ENCODE data around the gene CTSG.
"Not testable (repeated sequence)": the region's sequence is repeated elsewhere in the genome, so short reads cannot be mapped to it uniquely, and the experiment has no call there.

The CTSG gene

DNA sequence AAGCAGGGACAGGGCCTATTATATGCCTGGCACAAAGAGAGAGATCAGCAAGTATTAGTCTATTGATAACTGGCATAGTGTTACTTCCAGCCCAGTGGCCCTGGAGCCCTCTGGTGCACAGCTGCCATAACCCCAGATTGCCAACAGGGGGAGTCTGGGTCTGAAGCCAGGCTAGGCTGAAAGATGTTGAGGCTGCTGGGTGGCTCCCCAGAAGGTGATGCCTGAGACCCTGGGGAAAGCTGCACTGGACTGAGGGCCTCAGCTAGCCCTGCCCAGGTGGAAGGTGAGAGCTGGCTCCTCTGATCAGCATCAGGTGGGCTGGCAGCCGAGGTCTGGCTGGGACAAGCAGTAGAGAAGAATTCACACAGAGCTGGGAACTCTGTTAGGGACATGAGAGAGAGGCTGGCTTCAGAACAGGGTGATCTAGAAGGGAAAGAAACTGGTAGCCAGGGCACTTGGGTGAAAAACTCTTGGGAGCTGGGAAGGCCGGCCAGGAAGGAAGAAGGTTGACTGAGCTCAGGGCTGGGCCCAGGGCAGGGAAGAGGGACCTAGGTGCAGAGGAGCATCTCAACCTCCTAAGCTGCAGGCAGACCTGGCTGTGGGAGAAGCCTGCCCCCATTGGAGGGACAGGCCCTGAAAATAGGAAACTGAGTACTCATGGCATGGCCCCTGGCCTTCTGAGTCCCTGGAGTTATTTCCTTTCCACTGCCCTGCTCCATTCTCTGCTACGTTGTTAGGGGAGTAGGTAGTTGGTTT, 29.6 kb upstream of the CTSG start:
- H3K27me3 ChIP-seq (ENCODE audit: control insufficient read depth in 3 of 3, insufficient read depth in 3 of 3, low read depth in 1 of 3, low read length in 3 of 3) = no peaks in the 10 kb centered on the region
- H2BK12ac ChIP-seq (ENCODE audit: low read length) = no peak overlapping the region
- H2AFZ ChIP-seq (ENCODE audit: low read length) = no peak overlapping the region
- no CpG with 5 or more reads among the region's 3 CpGs for WGBS, 2 donors (ENCODE audit: extremely low coverage in 2 of 2, insufficient read length in 2 of 2, insufficient replicate concordance in 1 of 2)
- no peak overlapping the region for H2BK5ac ChIP-seq (ENCODE audit: low read length)
- no peak for DNase-seq (ENCODE audit: low spot score)
- H3K4me2 ChIP-seq (ENCODE audit: insufficient read depth, low read length, poor library complexity, severe bottlenecking) = no peak overlapping the region
- H3K27ac ChIP-seq (replicated peaks; ENCODE audit: low read length) = no peak overlapping the region
- no peaks in the 10 kb centered on the region for H3K79me1 ChIP-seq (ENCODE audit: low read depth, low read length)
- H2BK120ac ChIP-seq (ENCODE audit: low read depth, low read length) = no peak overlapping the region
- H3K18ac ChIP-seq (ENCODE audit: low read length) = no peak overlapping the region
- H3K4me1 ChIP-seq (ENCODE audit: control insufficient read depth in 2 of 2, insufficient read depth in 1 of 2, low read depth in 1 of 2, low read length in 2 of 2) = peaks cover 0 to 1% of the 10 kb centered on the region in 2 donors
- H2AK5ac ChIP-seq (ENCODE audit: low read depth, low read length) = no peak overlapping the region
- no peak overlapping the region for H3K14ac ChIP-seq (ENCODE audit: low read length)
- no peak overlapping the region for H4K91ac ChIP-seq (ENCODE audit: low read depth, low read length, poor library complexity)
- H3K4ac ChIP-seq (ENCODE audit: low read length) = no peak overlapping the region
- no peak overlapping the region for H2BK15ac ChIP-seq (ENCODE audit: low read length)
- H3K4me3 ChIP-seq (ENCODE audit: low read length in 2 of 2) = no peak overlapping the region
- no peaks in the 10 kb centered on the region for H3K36me3 ChIP-seq (replicated peaks in 1 of 2; ENCODE audit: control insufficient read depth in 2 of 2, insufficient read depth in 2 of 2, low read length in 2 of 2)
- H3K23ac ChIP-seq (ENCODE audit: low read depth, low read length, poor library complexity) = no peak overlapping the region
- no peak overlapping the region for H4K8ac ChIP-seq (ENCODE audit: low read depth, low read length)
- no peak overlapping the region for H3K9ac ChIP-seq (ENCODE audit: low read depth, low read length, poor library complexity)
- H3K9me3 ChIP-seq (replicated peaks in 1 of 2; ENCODE audit: control insufficient read depth in 2 of 2, insufficient read depth in 1 of 2, low read depth in 1 of 2, low read length in 2 of 2) = peaks cover 0 to 5% of the 10 kb centered on the region in 2 donors

DNA sequence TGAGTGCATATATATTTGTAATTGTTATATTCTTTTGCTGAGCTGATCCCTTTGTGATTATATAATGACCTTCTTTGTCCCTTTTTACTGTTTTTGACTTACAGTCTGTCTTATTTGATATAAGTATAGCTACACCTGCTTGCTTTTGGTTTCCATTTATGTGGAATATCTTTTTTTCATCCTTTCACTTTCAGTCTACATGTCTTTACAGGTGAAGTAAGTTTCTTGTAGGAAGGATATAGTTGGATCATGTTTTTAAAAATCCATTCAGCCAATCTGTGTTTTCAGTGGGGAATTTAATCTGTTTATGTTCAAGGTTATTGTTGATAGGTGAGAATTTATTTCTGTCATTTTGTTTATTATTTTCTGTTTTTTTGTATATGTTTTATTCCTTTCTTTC, 21.4 kb upstream of the CTSG start:
- Histone ChIP-seq H2BK120ac (ENCODE audit: low read depth, low read length) (no peak overlapping the region), H4K8ac (ENCODE audit: low read depth, low read length) (no peak overlapping the region), H2BK12ac (ENCODE audit: low read length) (no peak overlapping the region), H3K4me1 (ENCODE audit: control insufficient read depth in 2 of 2, insufficient read depth in 1 of 2, low read depth in 1 of 2, low read length in 2 of 2) (no peaks in the 10 kb centered on the region), H3K4me2 (ENCODE audit: insufficient read depth, low read length, poor library complexity, severe bottlenecking) (no peak overlapping the region), H3K14ac (ENCODE audit: low read length) (no peak overlapping the region), H3K4ac (ENCODE audit: low read length) (no peak overlapping the region), H2BK5ac (ENCODE audit: low read length) (no peak overlapping the region), H2BK15ac (ENCODE audit: low read length) (no peak overlapping the region), H3K79me1 (ENCODE audit: low read depth, low read length) (no peaks in the 10 kb centered on the region), H3K27ac (replicated peaks; ENCODE audit: low read length) (no peak overlapping the region), H3K23ac (ENCODE audit: low read depth, low read length, poor library complexity) (no peak overlapping the region), H3K36me3 (replicated peaks in 1 of 2; ENCODE audit: control insufficient read depth in 2 of 2, insufficient read depth in 2 of 2, low read length in 2 of 2) (no peaks in the 10 kb centered on the region), H3K9ac (ENCODE audit: low read depth, low read length, poor library complexity) (no peak overlapping the region), H3K18ac (ENCODE audit: low read length) (no peak overlapping the region), H2AK5ac (ENCODE audit: low read depth, low read length) (no peak overlapping the region), H3K27me3 (ENCODE audit: control insufficient read depth in 3 of 3, insufficient read depth in 3 of 3, low read depth in 1 of 3, low read length in 3 of 3) (no peaks in the 10 kb centered on the region), H4K91ac (ENCODE audit: low read depth, low read length, poor library complexity) (no peak overlapping the region), H3K9me3 (replicated peaks in 1 of 2; ENCODE audit: control insufficient read depth in 2 of 2, insufficient read depth in 1 of 2, low read depth in 1 of 2, low read length in 2 of 2) (peaks cover 0 to 12% of the 10 kb centered on the region in 2 donors), H2AFZ (ENCODE audit: low read length) (no peak overlapping the region), H3K4me3 (ENCODE audit: low read length in 2 of 2) (no peak overlapping the region)
- DNase-seq (ENCODE audit: low spot score) = no peak

- Histone ChIP-seq H3K23ac (ENCODE audit: low read depth, low read length, poor library complexity) (no peak overlapping the region), H2AFZ (ENCODE audit: low read length) (no peak overlapping the region), H2BK15ac (ENCODE audit: low read length) (no peak overlapping the region), H3K36me3 (replicated peaks in 1 of 2; ENCODE audit: control insufficient read depth in 2 of 2, insufficient read depth in 2 of 2, low read length in 2 of 2) (no peaks in the 10 kb centered on the region), H3K4me2 (ENCODE audit: insufficient read depth, low read length, poor library complexity, severe bottlenecking) (no peak overlapping the region), H2BK12ac (ENCODE audit: low read length) (no peak overlapping the region), H3K9me3 (replicated peaks in 1 of 2; ENCODE audit: control insufficient read depth in 2 of 2, insufficient read depth in 1 of 2, low read depth in 1 of 2, low read length in 2 of 2) (peaks cover 0 to 7% of the 10 kb centered on the region in 2 donors), H2BK120ac (ENCODE audit: low read depth, low read length) (no peak overlapping the region), H3K18ac (ENCODE audit: low read length) (no peak overlapping the region), H3K9ac (ENCODE audit: low read depth, low read length, poor library complexity) (no peak overlapping the region), H3K27ac (replicated peaks; ENCODE audit: low read length) (no peak overlapping the region), H3K27me3 (ENCODE audit: control insufficient read depth in 3 of 3, insufficient read depth in 3 of 3, low read depth in 1 of 3, low read length in 3 of 3) (no peaks in the 10 kb centered on the region), H3K4ac (ENCODE audit: low read length) (no peak overlapping the region), H4K8ac (ENCODE audit: low read depth, low read length) (no peak overlapping the region), H3K4me1 (ENCODE audit: control insufficient read depth in 2 of 2, insufficient read depth in 1 of 2, low read depth in 1 of 2, low read length in 2 of 2) (no peaks in the 10 kb centered on the region), H2BK5ac (ENCODE audit: low read length) (no peak overlapping the region), H2AK5ac (ENCODE audit: low read depth, low read length) (no peak overlapping the region), H3K79me1 (ENCODE audit: low read depth, low read length) (no peaks in the 10 kb centered on the region), H4K91ac (ENCODE audit: low read depth, low read length, poor library complexity) (no peak overlapping the region), H3K4me3 (ENCODE audit: low read length in 2 of 2) (no peak overlapping the region), H3K14ac (ENCODE audit: low read length) (no peak overlapping the region)
- DNase-seq (ENCODE audit: low spot score) = no peak
- WGBS, 2 donors (ENCODE audit: extremely low coverage in 2 of 2, insufficient read length in 2 of 2, insufficient replicate concordance in 1 of 2) = no CpG with 5 or more reads among the region's 3 CpGs
These were observed 19.2 kb upstream of the CTSG start for GRCh38 chr14:24595073-24595808.

DNA sequence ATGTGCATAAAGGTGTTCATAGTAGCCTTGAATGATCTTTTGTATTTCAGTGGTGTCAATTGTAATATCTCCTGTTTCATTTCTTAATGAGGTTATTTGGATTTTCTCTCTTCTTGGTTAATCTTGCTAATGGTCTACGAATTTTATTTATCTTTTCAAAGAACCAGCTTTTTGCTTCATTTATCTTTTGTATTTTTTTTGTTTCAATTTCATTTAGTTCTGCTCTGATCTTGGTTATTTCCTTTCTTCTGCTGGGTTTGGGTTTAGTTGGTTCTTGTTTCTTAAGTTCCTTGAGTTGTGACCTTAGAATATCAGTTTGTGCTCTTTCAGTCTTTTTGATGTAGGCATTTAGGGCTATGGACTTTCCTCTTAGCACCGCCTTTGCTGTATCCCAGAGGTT, 15.0 kb upstream of the CTSG start:
- WGBS, 2 donors (ENCODE audit: extremely low coverage in 2 of 2, insufficient read length in 2 of 2, insufficient replicate concordance in 1 of 2) = no CpG with 5 or more reads among the region's 2 CpGs
- H3K14ac ChIP-seq (ENCODE audit: low read length); H3K9me3 ChIP-seq (replicated peaks in 1 of 2; ENCODE audit: control insufficient read depth in 2 of 2, insufficient read depth in 1 of 2, low read depth in 1 of 2, low read length in 2 of 2); DNase-seq (ENCODE audit: low spot score); H2BK12ac ChIP-seq (ENCODE audit: low read length); H3K4me2 ChIP-seq (ENCODE audit: insufficient read depth, low read length, poor library complexity, severe bottlenecking); H3K36me3 ChIP-seq (replicated peaks in 1 of 2; ENCODE audit: control insufficient read depth in 2 of 2, insufficient read depth in 2 of 2, low read length in 2 of 2); H3K18ac ChIP-seq (ENCODE audit: low read length); H3K27me3 ChIP-seq (ENCODE audit: control insufficient read depth in 3 of 3, insufficient read depth in 3 of 3, low read depth in 1 of 3, low read length in 3 of 3); H3K4me3 ChIP-seq (ENCODE audit: low read length in 2 of 2); H3K79me1 ChIP-seq (ENCODE audit: low read depth, low read length); H4K8ac ChIP-seq (ENCODE audit: low read depth, low read length); H4K91ac ChIP-seq (ENCODE audit: low read depth, low read length, poor library complexity); H2BK120ac ChIP-seq (ENCODE audit: low read depth, low read length); H3K9ac ChIP-seq (ENCODE audit: low read depth, low read length, poor library complexity); H2BK15ac ChIP-seq (ENCODE audit: low read length); H2AK5ac ChIP-seq (ENCODE audit: low read depth, low read length); H3K27ac ChIP-seq (replicated peaks; ENCODE audit: low read length); H3K23ac ChIP-seq (ENCODE audit: low read depth, low read length, poor library complexity); H2BK5ac ChIP-seq (ENCODE audit: low read length); H3K4ac ChIP-seq (ENCODE audit: low read length); H3K4me1 ChIP-seq (ENCODE audit: control insufficient read depth in 2 of 2, insufficient read depth in 1 of 2, low read depth in 1 of 2, low read length in 2 of 2); H2AFZ ChIP-seq (ENCODE audit: low read length): not testable (repeated sequence)

Data from neuronal stem cell (in vitro differentiated cells).